DMS114 treated with DMSO at 0.1 percent for 48 hours (cell line): Measurements from ENCODE around the gene KRT7.
"Not testable (repeated sequence)": the region's sequence is repeated elsewhere in the genome, so short reads cannot be mapped to it uniquely, and the experiment has no call there.

Experiments used
- DNase-seq: peaks from one replicate; lab custom pipeline; 2025; ENCODE audit not compliant: unreplicated experiment; lab: John Stamatoyannopoulos, UW

Gene KRT7

DNA sequence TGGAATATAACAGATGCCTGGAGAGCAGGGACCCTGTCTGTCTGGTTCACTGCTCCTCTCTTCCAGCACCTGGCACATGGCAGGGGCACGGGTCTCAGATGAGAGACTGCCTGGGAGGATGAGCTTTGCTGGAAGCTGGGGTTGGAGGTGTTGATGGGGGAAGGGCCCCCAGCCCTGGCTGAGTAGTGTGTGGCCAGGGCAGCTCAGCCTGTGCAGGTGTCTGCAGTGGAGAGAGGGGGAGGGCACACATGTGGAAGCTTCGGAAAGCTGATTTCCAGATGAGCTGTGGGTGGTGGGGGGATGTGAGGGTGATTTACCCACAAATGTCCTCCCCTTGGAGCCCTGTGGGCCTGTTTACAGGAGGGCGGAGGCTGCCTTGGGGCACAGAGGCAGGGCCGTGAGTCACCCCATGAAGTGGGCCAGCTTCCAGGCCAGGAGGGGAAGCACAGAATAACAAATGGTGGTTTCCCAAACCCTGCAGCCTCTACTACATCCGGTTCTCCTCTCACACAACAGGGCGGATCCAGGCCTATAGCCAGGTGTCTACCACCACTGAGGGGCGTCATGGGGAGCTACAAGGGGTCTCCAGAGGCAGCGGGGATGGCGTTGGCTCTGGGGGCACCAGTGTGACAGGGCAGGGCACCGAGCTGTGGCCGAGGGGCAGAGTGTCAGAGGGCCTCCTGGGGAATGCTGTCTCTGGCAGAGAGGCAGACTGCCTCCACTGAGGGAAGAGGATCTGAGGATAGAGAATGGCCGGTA is 11.0 kb downstream of the KRT7 start:
- DNase-seq: no peak

GRCh38 chr12:52244615-52244994 is 11.6 kb downstream of the KRT7 start:
- no peak for DNase-seq

DNA sequence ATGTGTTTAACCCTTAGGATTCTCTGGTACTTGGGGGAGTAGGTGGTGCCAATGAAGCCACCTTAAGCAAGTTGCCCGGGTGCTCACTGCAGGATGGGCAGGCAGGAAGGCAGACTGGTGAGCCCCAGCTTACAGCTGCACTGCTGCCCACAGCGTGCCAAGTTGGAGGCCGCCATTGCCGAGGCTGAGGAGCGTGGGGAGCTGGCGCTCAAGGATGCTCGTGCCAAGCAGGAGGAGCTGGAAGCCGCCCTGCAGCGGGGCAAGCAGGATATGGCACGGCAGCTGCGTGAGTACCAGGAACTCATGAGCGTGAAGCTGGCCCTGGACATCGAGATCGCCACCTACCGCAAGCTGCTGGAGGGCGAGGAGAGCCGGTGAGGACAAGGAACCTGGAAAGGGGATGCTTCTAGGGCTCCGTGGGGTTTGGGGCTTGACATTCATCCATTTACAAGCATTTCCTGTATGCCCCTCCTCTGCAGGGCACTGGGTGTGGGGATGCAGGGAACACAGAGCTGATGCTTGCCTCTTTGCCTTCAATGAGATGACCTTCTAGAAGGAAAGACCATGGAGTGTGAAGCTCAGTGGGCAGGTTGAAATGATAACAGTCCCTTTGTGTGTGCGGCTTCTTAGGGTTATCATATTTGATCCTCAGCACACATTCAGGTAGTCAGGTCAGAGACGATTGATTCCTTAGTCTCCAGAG is 12.4 kb downstream of the KRT7 start:
- DNase-seq: no peak

- no peak for DNase-seq
Observed at GRCh38 chr12:52245962-52246569, 13.0 kb downstream of the KRT7 start.

DNA sequence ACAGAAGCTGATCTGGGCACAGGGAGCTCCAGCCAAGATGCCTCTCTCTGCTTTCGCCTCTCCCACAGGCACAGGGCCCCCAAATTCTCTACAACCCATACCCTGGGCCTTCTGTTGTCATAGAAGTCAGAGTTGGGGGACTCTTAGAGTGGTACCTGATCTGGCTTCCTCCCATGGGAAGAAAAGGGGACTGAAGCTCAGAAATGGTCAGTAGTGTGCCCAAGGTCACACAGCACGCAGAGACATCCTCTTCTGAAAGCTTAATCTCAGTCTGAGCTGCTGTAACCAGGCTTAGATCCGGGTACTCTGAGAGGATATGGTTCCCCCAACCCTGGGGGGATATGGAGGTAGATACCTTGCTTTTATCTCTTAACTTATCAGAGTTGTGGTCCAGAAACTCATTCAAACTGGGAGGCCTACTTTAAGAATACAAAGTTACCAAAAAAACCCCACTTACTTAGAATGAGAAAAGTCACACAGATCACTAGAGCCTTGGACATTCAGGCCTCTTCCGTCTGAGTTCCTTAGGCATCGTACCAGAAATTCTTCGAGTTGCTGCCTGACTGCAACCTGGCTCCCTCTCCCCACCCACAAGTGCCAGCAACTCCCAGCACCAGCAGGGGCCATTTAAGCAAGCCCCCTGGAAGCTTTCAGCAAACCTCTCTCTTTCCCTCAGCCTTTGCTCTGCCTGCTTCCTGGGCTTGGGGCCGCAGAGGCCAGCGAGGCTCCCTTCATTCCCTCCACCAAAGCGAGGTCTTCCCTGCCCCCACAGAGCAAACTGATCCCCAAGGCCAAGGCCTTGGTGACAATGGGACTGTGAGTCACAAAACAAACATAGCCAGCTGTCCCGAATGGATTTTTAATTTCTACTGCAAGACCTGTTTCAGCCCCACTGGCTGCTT is 13.9 kb downstream of the KRT7 start:
- no peak for DNase-seq

DNA sequence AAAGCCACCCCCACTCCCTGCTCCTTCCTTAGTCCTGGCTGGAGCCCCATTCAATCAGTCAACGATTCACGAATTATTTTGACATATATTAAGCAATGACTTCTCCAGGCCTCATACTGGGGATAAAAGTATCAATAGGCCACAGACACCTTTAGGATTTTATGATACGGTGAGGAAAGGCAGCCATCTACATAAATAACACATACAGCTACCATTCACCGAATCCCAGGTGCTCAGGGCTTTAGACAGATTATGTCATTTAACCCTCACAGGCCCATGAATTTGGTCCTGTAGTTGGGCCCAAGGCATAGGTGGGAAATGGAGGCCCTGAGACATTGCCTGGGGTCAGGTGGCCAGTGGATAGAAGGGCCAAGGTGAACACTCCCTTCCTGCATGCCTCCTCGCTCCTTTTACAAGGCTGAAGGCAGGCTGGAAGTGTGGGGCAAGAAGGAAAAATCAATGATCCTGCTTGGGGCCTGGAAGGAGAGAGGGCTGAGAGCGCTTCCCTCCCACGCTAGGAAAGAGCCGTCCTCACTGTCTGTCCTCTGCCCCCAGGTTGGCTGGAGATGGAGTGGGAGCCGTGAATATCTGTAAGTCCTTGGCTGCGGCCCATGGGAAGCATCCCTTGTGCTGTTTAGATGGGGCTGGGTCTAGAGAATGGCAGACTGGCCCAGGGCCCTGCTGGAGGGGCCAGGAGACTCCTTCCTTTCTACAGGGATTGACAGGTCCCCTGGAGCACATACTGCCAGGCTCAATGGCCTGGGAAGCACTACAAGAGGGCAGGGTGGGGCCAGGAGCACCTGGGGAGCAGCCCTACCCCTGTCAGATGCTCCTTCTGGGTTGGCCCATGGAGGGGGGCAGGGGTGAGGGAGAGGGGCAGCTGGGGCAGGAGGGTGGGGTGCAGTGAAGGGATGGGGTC is 14.8 kb downstream of the KRT7 start:
- no peak for DNase-seq

DNA sequence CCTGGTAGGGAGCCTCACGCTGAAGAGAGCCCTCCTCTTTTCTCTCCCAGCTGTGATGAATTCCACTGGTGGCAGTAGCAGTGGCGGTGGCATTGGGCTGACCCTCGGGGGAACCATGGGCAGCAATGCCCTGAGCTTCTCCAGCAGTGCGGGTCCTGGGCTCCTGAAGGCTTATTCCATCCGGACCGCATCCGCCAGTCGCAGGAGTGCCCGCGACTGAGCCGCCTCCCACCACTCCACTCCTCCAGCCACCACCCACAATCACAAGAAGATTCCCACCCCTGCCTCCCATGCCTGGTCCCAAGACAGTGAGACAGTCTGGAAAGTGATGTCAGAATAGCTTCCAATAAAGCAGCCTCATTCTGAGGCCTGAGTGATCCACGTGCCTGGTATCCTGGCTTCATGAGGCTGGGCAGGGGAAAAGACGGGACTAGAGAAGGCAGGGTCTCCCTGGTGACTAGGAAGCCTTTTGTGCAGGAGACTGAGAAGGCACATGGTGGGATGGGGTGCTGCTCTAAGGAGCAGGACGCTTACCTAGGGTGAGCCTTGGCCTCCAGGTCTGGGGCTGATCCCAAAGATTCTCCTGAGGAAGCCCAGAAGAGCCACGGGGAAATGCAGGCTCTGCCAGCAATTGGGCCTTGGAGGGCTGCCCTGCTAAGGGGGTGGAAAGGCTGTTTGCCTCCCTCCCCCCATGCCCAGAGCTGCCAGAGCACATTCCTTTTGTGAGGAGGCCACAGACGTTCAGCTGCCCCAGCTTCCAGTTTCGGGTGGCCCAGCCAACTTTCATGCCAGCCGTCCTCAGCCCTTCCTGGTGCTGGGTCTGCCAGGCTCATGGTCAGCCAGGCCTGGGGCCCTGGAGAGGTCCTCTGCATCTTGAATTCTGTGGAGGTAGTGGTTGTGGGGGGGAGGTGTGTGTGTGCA is 15.8 kb downstream of the KRT7 start:
- no peak for DNase-seq

GRCh38 chr12:52249511-52250047 is 16.5 kb downstream of the KRT7 start:
- DNase-seq: no peak

DNA sequence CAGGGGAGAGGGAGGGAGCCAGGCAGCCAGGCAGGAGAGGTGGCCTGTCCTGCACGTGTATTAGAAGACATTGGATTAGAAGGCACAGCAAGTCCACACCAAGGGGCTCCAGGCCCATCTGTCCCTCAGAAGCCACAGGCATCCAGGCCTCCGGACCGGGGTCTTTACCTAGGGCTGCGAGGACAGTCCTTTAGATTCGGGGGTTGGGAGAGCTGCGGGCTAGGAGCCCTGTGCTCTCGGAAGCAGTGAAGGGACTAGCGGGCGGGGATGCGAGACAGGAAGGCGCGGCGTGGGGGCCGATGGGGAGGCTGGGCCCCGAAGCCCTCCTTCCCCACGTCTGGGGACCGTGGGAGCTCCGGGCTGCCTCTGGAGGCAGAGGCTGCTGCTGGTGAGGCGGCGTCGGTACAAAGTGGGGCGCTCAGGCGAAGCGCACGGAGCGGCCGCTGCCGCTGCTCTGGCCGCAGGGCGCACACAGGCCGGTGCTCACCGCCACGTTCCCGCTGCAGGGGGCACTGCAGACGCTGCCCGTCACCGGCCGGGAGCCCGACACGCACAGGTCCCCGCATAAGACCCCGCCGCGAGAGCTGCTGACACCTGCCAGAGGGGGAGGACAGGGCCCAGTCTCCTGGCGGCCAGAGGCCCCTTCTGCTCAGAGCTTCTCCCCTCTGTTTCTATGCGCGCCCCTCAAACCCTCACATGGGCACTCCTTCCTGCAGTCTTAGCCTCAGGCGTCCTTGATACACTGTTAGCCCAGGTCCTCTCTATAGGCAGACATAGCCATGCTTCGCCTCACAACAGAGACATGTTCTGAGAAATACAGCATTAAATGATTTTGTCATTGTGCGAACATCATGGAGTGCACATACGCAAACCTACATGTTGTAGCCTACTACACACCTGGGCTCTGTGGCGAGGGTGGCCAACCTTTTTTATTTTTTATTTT is 17.3 kb downstream of the KRT7 start:
- DNase-seq: no peak

- no peak for DNase-seq
Observed at GRCh38 chr12:52251367-52252051, 18.5 kb downstream of the KRT7 start.

GRCh38 chr12:52252175-52252615 is 19.2 kb downstream of the KRT7 start:
- DNase-seq: not testable (repeated sequence)

DNA sequence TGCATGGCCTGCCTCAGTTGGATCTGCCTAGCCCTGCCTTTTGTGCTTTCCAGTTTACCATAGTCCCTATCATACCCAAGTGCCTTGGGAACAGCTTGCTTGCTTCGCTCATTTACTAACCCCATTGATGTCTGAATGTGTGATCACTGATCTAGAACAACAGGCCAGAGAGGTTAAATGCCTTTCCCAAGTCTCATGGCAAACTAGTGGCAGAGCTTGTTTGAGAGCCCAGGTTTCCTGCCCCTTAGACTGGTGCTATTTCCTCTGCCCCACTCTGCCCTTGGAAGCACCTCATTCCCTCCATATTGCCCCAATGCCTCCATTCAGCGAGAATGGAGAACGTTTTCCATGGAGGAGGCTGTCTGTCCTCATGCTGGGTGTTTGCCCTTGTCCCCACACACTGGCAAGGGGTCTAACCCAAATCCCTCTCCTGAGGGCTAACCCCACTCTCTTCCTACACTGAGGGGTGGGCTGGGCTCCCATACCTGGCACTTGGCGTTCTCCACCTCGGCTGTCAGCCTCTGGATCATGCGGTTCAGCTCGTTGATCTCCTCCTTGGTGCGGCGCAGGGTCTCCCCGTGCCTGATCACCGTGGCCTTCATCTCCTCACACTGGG is 19.8 kb downstream of the KRT7 start:
- no peak for DNase-seq

DNA sequence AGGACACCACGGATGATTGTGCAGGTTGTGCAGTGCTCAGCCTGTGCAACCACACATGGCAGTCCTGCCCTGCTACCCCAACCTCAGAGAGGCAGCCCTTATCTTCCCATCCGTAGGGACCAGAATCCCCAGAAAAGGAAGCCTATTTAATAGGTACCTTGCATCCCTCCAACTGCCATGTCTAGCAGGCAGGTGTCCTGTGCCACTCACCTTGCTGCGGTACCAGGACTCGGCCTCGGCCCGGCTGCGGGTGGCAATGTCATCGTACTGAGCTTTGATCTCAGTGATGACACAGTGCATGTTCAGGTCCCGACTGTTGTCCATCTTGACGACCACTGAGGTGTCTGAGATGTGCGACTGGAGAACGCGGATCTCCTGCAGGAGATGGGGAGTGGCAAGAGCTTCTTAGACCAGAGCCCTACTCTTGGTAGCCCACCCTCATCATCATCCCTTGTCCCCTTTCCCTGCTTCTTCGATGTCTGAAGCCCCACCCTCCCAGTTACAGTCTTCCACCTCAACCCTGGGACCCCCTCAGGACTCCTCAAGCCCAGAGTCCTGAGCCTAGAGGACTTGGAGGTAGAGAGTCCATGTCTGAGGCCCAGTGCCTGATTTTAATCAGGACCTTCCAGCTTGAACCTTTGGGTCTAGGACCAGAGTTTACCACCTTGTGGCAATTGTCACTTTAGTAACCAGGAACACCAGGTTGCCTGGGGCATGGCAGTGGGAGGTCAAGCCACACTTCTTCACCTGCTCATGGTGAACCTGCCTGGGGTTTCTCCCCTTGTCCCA is 20.5 kb downstream of the KRT7 start:
- no peak for DNase-seq

GRCh38 chr12:52254180-52254964 is 21.3 kb downstream of the KRT7 start:
- DNase-seq: no peak
